IMR-90 (cell line): ENCODE measurements around the gene PTCH2.
"Not testable (repeated sequence)": the region's sequence is repeated elsewhere in the genome, so short reads cannot be mapped to it uniquely, and the experiment has no call there.

Experiments
- MAZ ChIP-seq: IDR thresholded peaks from 2 replicates; pipeline ENCODE4 v1.6.1; 2012; ENCODE audit warnings: low read depth, mild to moderate bottlenecking, low read length, improper control_type of control experiment, moderate library complexity, borderline replicate concordance
- TF ChIP-seq, protein P1 (sequence below): conservative IDR thresholded peaks from 2 replicates; pipeline ENCODE4 v1.5.1; 2012; ENCODE audit warnings: mild to moderate bottlenecking, low read depth, low read length, improper control_type of control experiment
- TF ChIP-seq, protein P2 (sequence below): fragments of 150-350 bp; IDR thresholded peaks from 2 replicates; pipeline ENCODE4 v1.6.1; 2017; ENCODE audit warnings: mild to moderate bottlenecking, antibody characterized with exemption, low read length, low read depth

DNA sequence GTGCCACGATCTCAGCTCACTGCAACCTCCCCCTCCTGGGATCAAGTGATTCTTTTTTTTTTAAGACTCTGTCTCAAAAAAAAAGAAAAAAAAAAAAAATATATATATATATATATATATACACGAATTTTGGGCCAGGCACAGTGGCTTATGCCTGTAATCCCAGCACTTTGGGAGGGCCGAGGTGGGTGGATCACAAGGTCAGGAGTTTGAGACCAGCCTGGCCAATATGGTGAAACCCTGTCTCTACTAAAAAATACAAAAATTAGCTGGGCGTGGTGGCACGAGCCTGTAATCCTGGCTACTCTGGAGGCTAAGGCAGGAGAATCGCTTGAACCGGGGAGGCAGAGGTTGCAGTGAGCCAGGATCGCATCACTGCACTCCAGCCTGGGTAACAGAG, 45.2 kb downstream of the PTCH2 start:
- TF ChIP-seq, protein P1, sequence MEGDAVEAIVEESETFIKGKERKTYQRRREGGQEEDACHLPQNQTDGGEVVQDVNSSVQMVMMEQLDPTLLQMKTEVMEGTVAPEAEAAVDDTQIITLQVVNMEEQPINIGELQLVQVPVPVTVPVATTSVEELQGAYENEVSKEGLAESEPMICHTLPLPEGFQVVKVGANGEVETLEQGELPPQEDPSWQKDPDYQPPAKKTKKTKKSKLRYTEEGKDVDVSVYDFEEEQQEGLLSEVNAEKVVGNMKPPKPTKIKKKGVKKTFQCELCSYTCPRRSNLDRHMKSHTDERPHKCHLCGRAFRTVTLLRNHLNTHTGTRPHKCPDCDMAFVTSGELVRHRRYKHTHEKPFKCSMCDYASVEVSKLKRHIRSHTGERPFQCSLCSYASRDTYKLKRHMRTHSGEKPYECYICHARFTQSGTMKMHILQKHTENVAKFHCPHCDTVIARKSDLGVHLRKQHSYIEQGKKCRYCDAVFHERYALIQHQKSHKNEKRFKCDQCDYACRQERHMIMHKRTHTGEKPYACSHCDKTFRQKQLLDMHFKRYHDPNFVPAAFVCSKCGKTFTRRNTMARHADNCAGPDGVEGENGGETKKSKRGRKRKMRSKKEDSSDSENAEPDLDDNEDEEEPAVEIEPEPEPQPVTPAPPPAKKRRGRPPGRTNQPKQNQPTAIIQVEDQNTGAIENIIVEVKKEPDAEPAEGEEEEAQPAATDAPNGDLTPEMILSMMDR, result not testable (repeated sequence)
- TF ChIP-seq, protein P2, sequence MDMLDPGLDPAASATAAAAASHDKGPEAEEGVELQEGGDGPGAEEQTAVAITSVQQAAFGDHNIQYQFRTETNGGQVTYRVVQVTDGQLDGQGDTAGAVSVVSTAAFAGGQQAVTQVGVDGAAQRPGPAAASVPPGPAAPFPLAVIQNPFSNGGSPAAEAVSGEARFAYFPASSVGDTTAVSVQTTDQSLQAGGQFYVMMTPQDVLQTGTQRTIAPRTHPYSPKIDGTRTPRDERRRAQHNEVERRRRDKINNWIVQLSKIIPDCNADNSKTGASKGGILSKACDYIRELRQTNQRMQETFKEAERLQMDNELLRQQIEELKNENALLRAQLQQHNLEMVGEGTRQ, result not testable (repeated sequence)
- not testable (repeated sequence) for TF ChIP-seq MAZ
